Measurements from ENCODE around the gene ANKRD53.

ANKRD53 gene

GRCh38 chr2:70978341-70979179, at the start of gene ANKRD53:
TSS of gene ANKRD53 (plus strand) at chr2:70978630. CDS start at chr2:70978646, 16 bp downstream.
- H3K4me3 Mint-ChIP-seq, result peak within 1 kb of the TSS; percentile 84
- H3K4me1 Mint-ChIP-seq (ENCODE audit: low read depth), result peaks cover 14% of the 10 kb centered on the region
- DNase-seq (ENCODE audit: low spot score), result no peak
- H3K27me3 Mint-ChIP-seq (ENCODE audit: low read depth), result peaks cover 5% of the 10 kb centered on the region
- peak within 1 kb of the TSS; percentile 84 for H3K27ac Mint-ChIP-seq
- H3K36me3 Mint-ChIP-seq (ENCODE audit: low read depth), result no peaks in the 10 kb centered on the region
- no peaks in the 10 kb centered on the region for H3K9me3 Mint-ChIP-seq

- no peaks in the 10 kb centered on the region for H3K4me1 Mint-ChIP-seq (ENCODE audit: low read depth)
- no peak overlapping the region for H3K4me3 Mint-ChIP-seq
- H3K27ac Mint-ChIP-seq, result no peak overlapping the region
- no peaks in the 10 kb centered on the region for H3K36me3 Mint-ChIP-seq (ENCODE audit: low read depth)
- no peaks in the 10 kb centered on the region for H3K9me3 Mint-ChIP-seq
- H3K27me3 Mint-ChIP-seq (ENCODE audit: low read depth), result peaks cover 11% of the 10 kb centered on the region
- DNase-seq (ENCODE audit: low spot score), result no peak
These were observed 47.8 kb upstream of the ANKRD53 start for GRCh38 chr2:70930371-70931329.

- H3K27ac Mint-ChIP-seq, result no peak overlapping the region
These were observed 46.9 kb upstream of the ANKRD53 start for GRCh38 chr2:70931376-70932000.

GRCh38 chr2:70932631-70933230, 45.7 kb upstream of the ANKRD53 start:
- no peak overlapping the region for H3K4me3 Mint-ChIP-seq
- H3K36me3 Mint-ChIP-seq (ENCODE audit: low read depth), result no peaks in the 10 kb centered on the region
- no peaks in the 10 kb centered on the region for H3K4me1 Mint-ChIP-seq (ENCODE audit: low read depth)
- H3K27ac Mint-ChIP-seq, result no peak overlapping the region
- no peak for DNase-seq (ENCODE audit: low spot score)
- H3K27me3 Mint-ChIP-seq (ENCODE audit: low read depth), result peaks cover 8% of the 10 kb centered on the region
- no peaks in the 10 kb centered on the region for H3K9me3 Mint-ChIP-seq

More at GRCh38 chr2:70931376-70932000, 46.9 kb upstream of the ANKRD53 start:
- Mint-ChIP-seq H3K9me3 (no peaks in the 10 kb centered on the region), H3K27me3 (ENCODE audit: low read depth) (peaks cover 8% of the 10 kb centered on the region), H3K4me3 (no peak overlapping the region), H3K4me1 (ENCODE audit: low read depth) (no peaks in the 10 kb centered on the region), H3K36me3 (ENCODE audit: low read depth) (no peaks in the 10 kb centered on the region)
- no peak for DNase-seq (ENCODE audit: low spot score)

- no peaks in the 10 kb centered on the region for H3K36me3 Mint-ChIP-seq (ENCODE audit: low read depth)
- no peak overlapping the region for H3K4me3 Mint-ChIP-seq
- no peaks in the 10 kb centered on the region for H3K9me3 Mint-ChIP-seq
- H3K27me3 Mint-ChIP-seq (ENCODE audit: low read depth), result peaks cover 11% of the 10 kb centered on the region
- DNase-seq (ENCODE audit: low spot score), result no peak
- no peaks in the 10 kb centered on the region for H3K4me1 Mint-ChIP-seq (ENCODE audit: low read depth)
- H3K27ac Mint-ChIP-seq, result no peak overlapping the region
These were observed 43.4 kb upstream of the ANKRD53 start for GRCh38 chr2:70934981-70935380.

- Mint-ChIP-seq H3K36me3 (ENCODE audit: low read depth) (no peaks in the 10 kb centered on the region), H3K9me3 (no peaks in the 10 kb centered on the region), H3K4me1 (ENCODE audit: low read depth) (no peaks in the 10 kb centered on the region), H3K4me3 (no peak within 1 kb of the TSS), H3K27me3 (ENCODE audit: low read depth) (peaks cover 15% of the 10 kb centered on the region), H3K27ac (no peak within 1 kb of the TSS)
- no peak for DNase-seq (ENCODE audit: low spot score)
These were observed 42.8 kb upstream of the ANKRD53 start, which contains the start of gene ATP6V1B1 for GRCh38 chr2:70935468-70936164. TSS of gene ATP6V1B1 (plus strand) at chr2:70935900. CDS start at chr2:70935955, 55 bp downstream.

- H3K27me3 Mint-ChIP-seq (ENCODE audit: low read depth), result peaks cover 17% of the 10 kb centered on the region
- no peaks in the 10 kb centered on the region for H3K36me3 Mint-ChIP-seq (ENCODE audit: low read depth)
- no peaks in the 10 kb centered on the region for H3K4me1 Mint-ChIP-seq (ENCODE audit: low read depth)
- no peak overlapping the region for H3K27ac Mint-ChIP-seq
- DNase-seq (ENCODE audit: low spot score), result no peak
- H3K4me3 Mint-ChIP-seq, result no peak overlapping the region
- no peaks in the 10 kb centered on the region for H3K9me3 Mint-ChIP-seq
These were observed 42.1 kb upstream of the ANKRD53 start for GRCh38 chr2:70936165-70936978.

GRCh38 chr2:70936979-70937811, 41.2 kb upstream of the ANKRD53 start:
- Mint-ChIP-seq H3K4me3 (no peak overlapping the region), H3K4me1 (ENCODE audit: low read depth) (no peaks in the 10 kb centered on the region), H3K9me3 (no peaks in the 10 kb centered on the region), H3K27me3 (ENCODE audit: low read depth) (peaks cover 18% of the 10 kb centered on the region), H3K36me3 (ENCODE audit: low read depth) (no peaks in the 10 kb centered on the region), H3K27ac (no peak overlapping the region)
- no peak for DNase-seq (ENCODE audit: low spot score)

- DNase-seq (ENCODE audit: low spot score), result no peak
These were observed 40.4 kb upstream of the ANKRD53 start for GRCh38 chr2:70937866-70938585.

GRCh38 chr2:70938586-70938950, 39.9 kb upstream of the ANKRD53 start:
- Mint-ChIP-seq H3K9me3 (no peaks in the 10 kb centered on the region), H3K27me3 (ENCODE audit: low read depth) (peaks cover 18% of the 10 kb centered on the region), H3K36me3 (ENCODE audit: low read depth) (no peaks in the 10 kb centered on the region), H3K4me3 (no peak overlapping the region), H3K27ac (no peak overlapping the region), H3K4me1 (ENCODE audit: low read depth) (no peaks in the 10 kb centered on the region)
- DNase-seq (ENCODE audit: low spot score), result no peak

More at GRCh38 chr2:70937866-70938585, 40.4 kb upstream of the ANKRD53 start:
- Mint-ChIP-seq H3K4me1 (ENCODE audit: low read depth) (no peaks in the 10 kb centered on the region), H3K9me3 (no peaks in the 10 kb centered on the region), H3K27me3 (ENCODE audit: low read depth) (peaks cover 18% of the 10 kb centered on the region), H3K36me3 (ENCODE audit: low read depth) (no peaks in the 10 kb centered on the region), H3K27ac (no peak overlapping the region), H3K4me3 (no peak overlapping the region)

GRCh38 chr2:70939001-70939838, 39.2 kb upstream of the ANKRD53 start:
- H3K36me3 Mint-ChIP-seq (ENCODE audit: low read depth), result no peaks in the 10 kb centered on the region
- H3K27me3 Mint-ChIP-seq (ENCODE audit: low read depth), result peaks cover 18% of the 10 kb centered on the region
- H3K27ac Mint-ChIP-seq, result no peak overlapping the region
- DNase-seq (ENCODE audit: low spot score), result no peak
- no peak overlapping the region for H3K4me3 Mint-ChIP-seq
- no peaks in the 10 kb centered on the region for H3K4me1 Mint-ChIP-seq (ENCODE audit: low read depth)
- H3K9me3 Mint-ChIP-seq, result no peaks in the 10 kb centered on the region

All from T-helper 2 cell treated with Interferon-gamma antibody and Interleukin-4, amounts not matched to agents 5 μg/mL and 100 μg/mL, for 36 hours (primary cell).